ENCODE results near the gene TRMT11. TPM values are rescaled to one million over a fixed set of nuclear protein-coding genes. Genes with fewer than 3 reads are reported as not detected.

The TRMT11 gene
- polyA plus RNA-seq, 1 of the 3 experiments (the other 2 are of a cell fraction) = 15.0 TPM

DNA sequence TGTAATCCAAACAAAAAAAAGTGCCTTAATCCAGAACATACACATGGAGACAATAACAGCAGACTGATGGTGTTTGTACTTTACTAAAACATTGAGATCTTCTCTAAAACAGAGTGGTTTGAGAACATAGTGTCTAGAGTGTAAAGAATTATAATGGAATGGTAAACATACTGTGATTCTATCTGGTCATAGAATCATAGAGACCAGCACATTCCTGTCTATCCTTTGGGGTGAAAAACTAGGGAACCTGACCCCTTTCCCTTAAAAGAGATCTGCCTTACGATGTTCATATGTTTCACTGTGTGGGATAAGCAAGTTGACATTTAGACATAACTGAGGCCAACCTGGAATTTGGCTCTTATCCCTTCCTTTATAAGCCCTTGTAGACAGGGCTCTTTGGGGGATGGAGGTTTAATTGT is 55.7 kb downstream of the TRMT11 start:
- 56% methylated on average over 1 of the region's 1 CpG for WGBS (ENCODE audit: low lambda C conversion rate)
- ChIA-PET POLR2A (no interaction called here), CTCF (no interaction called here)
- no peaks in the 10 kb centered on the region for H4K20me1 ChIP-seq (ENCODE audit: insufficient read depth)
- H3K79me2 ChIP-seq (ENCODE audit: insufficient read depth) = no peaks in the 10 kb centered on the region
- TF ChIP-seq NRF1 (IDR thresholded peaks at IDR 0.05; ENCODE audit: low read depth, low read length) = no peak
- TF ChIP-seq GATA2 (CRISPR knock-in tag; IDR thresholded peaks at IDR 0.05) = no peak
- TF ChIP-seq SMC3 (IDR thresholded peaks at IDR 0.05; ENCODE audit: low read depth, low read length) = no peak
- TF ChIP-seq SIN3A (IDR thresholded peaks at IDR 0.05; ENCODE audit: borderline replicate concordance, low read depth, low read length) = no peak
- no peak for TF ChIP-seq YY1 (IDR thresholded peaks at IDR 0.05; ENCODE audit: low read depth)
- H3K4me3 ChIP-seq (ENCODE audit: low read depth in 2 of 2, low read length in 1 of 2) = no peak overlapping the region
- peaks cover 22 to 45% of the 10 kb centered on the region in 2 experiments for H3K36me3 ChIP-seq (replicated peaks in 1 of 2; ENCODE audit: control insufficient read depth in 1 of 2, insufficient read depth in 2 of 2, low read length in 1 of 2)
- DNase-seq = no peak
- H3F3A ChIP-seq (replicated peaks; ENCODE audit: insufficient read depth) = peaks cover 13% of the 10 kb centered on the region
- H3K4me1 ChIP-seq (ENCODE audit: control insufficient read depth in 1 of 2, insufficient read depth in 2 of 2, low read depth in 1 of 2, low read length in 1 of 2) = 0 out of 4 replicates have a peak, but pooled peaks cover 0 to 9% of the 10 kb centered on the region in 2 experiments
- H3K4me2 ChIP-seq = no peak overlapping the region
- H3K9me3 ChIP-seq = no peaks in the 10 kb centered on the region
- no peak overlapping the region for H3K9ac ChIP-seq
- H3K9me2 ChIP-seq = no peaks in the 10 kb centered on the region
- no peak overlapping the region for H2AFZ ChIP-seq (ENCODE audit: low read depth)
- H3K27ac ChIP-seq (ENCODE audit: low read depth in 2 of 2, low read length in 1 of 2) = no peak overlapping the region
- no peaks in the 10 kb centered on the region for H3K27me3 ChIP-seq (ENCODE audit: insufficient read depth)

DNA sequence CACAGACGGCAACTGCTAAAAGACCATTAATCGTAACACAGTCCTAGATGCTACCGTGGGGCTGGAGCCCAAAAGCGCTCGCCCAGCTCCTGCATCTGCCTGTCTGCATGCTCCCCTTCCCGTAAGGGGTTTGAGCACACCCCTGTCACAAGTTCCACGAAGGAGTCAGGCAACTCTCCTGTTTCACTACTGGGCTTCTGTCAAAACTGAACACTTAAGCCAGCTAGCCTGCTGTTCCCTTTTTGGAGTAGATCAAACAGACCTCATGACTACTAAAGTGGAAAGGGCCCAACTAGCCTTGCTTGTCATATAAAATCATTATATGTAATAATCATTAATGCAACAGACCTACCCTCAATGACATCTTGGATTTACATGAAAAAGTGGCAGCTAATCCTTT is 61.3 kb downstream of the TRMT11 start:
- ChIA-PET CTCF (interaction anchor here (0.7 to 1.5 kb wide), 2 partner anchors 11 to 14 kb away, joined by 4 to 7 read pairs; no protein-coding TSS in a partner anchor), POLR2A (no interaction called here)
- Histone ChIP-seq H3K4me1 (ENCODE audit: control insufficient read depth in 1 of 2, insufficient read depth in 2 of 2, low read depth in 1 of 2, low read length in 1 of 2) (no peaks in the 10 kb centered on the region), H3K9ac (no peak overlapping the region), H2AFZ (ENCODE audit: low read depth) (no peak overlapping the region), H3K27me3 (ENCODE audit: insufficient read depth) (no peaks in the 10 kb centered on the region), H3K36me3 (replicated peaks in 1 of 2; ENCODE audit: control insufficient read depth in 1 of 2, insufficient read depth in 2 of 2, low read length in 1 of 2) (peaks cover 4 to 13% of the 10 kb centered on the region in 2 experiments), H3K79me2 (ENCODE audit: insufficient read depth) (no peaks in the 10 kb centered on the region), H4K20me1 (ENCODE audit: insufficient read depth) (no peaks in the 10 kb centered on the region), H3K9me3 (no peaks in the 10 kb centered on the region), H3K4me2 (no peak overlapping the region), H3K27ac (ENCODE audit: low read depth in 2 of 2, low read length in 1 of 2) (no peak overlapping the region), H3K4me3 (ENCODE audit: low read depth in 2 of 2, low read length in 1 of 2) (no peak overlapping the region), H3K9me2 (no peaks in the 10 kb centered on the region), H3F3A (replicated peaks; ENCODE audit: insufficient read depth) (no peaks in the 10 kb centered on the region)
- no peak for TF ChIP-seq FOXJ3 (CRISPR knock-in tag; IDR thresholded peaks at IDR 0.05)
- TF ChIP-seq GABPA (IDR thresholded peaks at IDR 0.05; ENCODE audit: low read depth) = no peak
- TF ChIP-seq EP300 (IDR thresholded peaks at IDR 0.05; ENCODE audit: borderline replicate concordance in 1 of 2, low read depth in 1 of 2, low read length in 1 of 2) = no peak
- TF ChIP-seq JUND (IDR thresholded peaks at IDR 0.05) = no peak
- no peak for TF ChIP-seq YY1 (IDR thresholded peaks at IDR 0.05; ENCODE audit: low read depth)
- TF ChIP-seq PBX3 (IDR thresholded peaks at IDR 0.05) = no peak
- TF ChIP-seq RAD21 (IDR thresholded peaks at IDR 0.05; ENCODE audit: low read length) = no peak
- no peak for TF ChIP-seq FOSL2 (IDR thresholded peaks at IDR 0.05; ENCODE audit: borderline replicate concordance, low read depth)
- no peak for TF ChIP-seq TCF12 (IDR thresholded peaks at IDR 0.05)
- TF ChIP-seq NRF1 (IDR thresholded peaks at IDR 0.05; ENCODE audit: low read depth, low read length) = no peak
- TF ChIP-seq FOXM1 (IDR thresholded peaks at IDR 0.05; ENCODE audit: low read depth) = no peak
- no peak for TF ChIP-seq TEAD4 (IDR thresholded peaks at IDR 0.05; ENCODE audit: borderline replicate concordance, insufficient read depth)
- TF ChIP-seq SMC3 (IDR thresholded peaks at IDR 0.05; ENCODE audit: low read depth, low read length) = no peak
- no peak for TF ChIP-seq NFIC (IDR thresholded peaks at IDR 0.05; ENCODE audit: borderline replicate concordance)
- no peak for TF ChIP-seq USF2 (IDR thresholded peaks at IDR 0.05; ENCODE audit: borderline replicate concordance, low read depth, low read length)
- no peak for DNase-seq
- WGBS (ENCODE audit: low lambda C conversion rate) = 97% methylated on average over 7 of the region's 7 CpGs
